Body of pancreas (tissue), 4 donors: ENCODE measurements around the gene ASCC1.

Experiments used
- POLR2A ChIP-seq, 3 donors: fragments of 450-650 bp; IDR thresholded peaks; one replicate each; pipeline ENCODE4 v1.6.1; 2016; ENCODE audit warnings: antibody characterized with exemption in 3 of 3, mild to moderate bottlenecking in 2 of 3
- TF ChIP-seq, protein P1 (sequence below), 7 experiments: fragments of 450-650 bp in 4 of 7; fragments of 200-600 bp in 3 of 7; sonication (generic) in 3 of 7; IDR thresholded peaks; one replicate each; pipeline ENCODE4 v1.5.1; 2016 to 2019; ENCODE audit warnings: antibody characterized with exemption in 7 of 7

DNA sequence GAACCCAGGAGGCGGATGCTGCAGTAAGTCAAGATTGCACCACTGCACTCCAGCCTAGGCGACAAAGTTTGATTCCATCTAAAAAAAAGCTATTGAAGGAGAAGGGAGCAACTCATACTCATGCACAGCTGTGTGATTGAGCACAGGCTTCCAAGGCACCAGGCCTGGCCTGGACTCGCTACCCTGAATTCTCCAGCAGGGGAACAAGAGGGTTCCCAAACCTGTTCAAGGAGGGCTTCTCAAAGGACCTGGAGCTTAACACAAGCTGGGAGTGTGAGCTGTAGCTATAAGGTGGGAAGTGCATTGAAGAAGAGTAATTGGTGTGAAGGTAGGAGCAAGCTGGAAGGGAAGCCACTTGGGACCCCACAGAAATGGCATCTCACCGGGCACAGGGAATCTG, 42.5 kb upstream of the ASCC1 start:
- TF ChIP-seq, protein P1, sequence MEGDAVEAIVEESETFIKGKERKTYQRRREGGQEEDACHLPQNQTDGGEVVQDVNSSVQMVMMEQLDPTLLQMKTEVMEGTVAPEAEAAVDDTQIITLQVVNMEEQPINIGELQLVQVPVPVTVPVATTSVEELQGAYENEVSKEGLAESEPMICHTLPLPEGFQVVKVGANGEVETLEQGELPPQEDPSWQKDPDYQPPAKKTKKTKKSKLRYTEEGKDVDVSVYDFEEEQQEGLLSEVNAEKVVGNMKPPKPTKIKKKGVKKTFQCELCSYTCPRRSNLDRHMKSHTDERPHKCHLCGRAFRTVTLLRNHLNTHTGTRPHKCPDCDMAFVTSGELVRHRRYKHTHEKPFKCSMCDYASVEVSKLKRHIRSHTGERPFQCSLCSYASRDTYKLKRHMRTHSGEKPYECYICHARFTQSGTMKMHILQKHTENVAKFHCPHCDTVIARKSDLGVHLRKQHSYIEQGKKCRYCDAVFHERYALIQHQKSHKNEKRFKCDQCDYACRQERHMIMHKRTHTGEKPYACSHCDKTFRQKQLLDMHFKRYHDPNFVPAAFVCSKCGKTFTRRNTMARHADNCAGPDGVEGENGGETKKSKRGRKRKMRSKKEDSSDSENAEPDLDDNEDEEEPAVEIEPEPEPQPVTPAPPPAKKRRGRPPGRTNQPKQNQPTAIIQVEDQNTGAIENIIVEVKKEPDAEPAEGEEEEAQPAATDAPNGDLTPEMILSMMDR (IDR thresholded peaks at IDR 0.05), result no peak
- no peak for TF ChIP-seq POLR2A (IDR thresholded peaks at IDR 0.05)
